Measurements from ENCODE around the gene FMN1.
"Not testable (repeated sequence)": the region's sequence is repeated elsewhere in the genome, so short reads cannot be mapped to it uniquely, and the experiment has no call there.

Gene FMN1

GRCh38 chr15:32959077-32959476 is 235.4 kb downstream of the FMN1 start:
- in situ Hi-C loops (cut with MboI; ENCODE audit: low pct_unique_long_range_greater_than_20kb, low sequenced_read_pairs), result no loop called here
- DNase-seq, result no peak

GRCh38 chr15:32957219-32957618 is 237.3 kb downstream of the FMN1 start:
- no peak for DNase-seq
- in situ Hi-C loops (cut with MboI; ENCODE audit: low pct_unique_long_range_greater_than_20kb, low sequenced_read_pairs), result no loop called here

- in situ Hi-C loops (cut with MboI; ENCODE audit: low pct_unique_long_range_greater_than_20kb, low sequenced_read_pairs), result no loop called here
- DNase-seq, result no peak
Measured at GRCh38 chr15:32956711-32957110, 237.8 kb downstream of the FMN1 start.

GRCh38 chr15:32956006-32956405 is 238.5 kb downstream of the FMN1 start:
- DNase-seq, result peak; percentile 24

GRCh38 chr15:32953533-32953910 is 241.0 kb downstream of the FMN1 start:
- no peak for DNase-seq
- in situ Hi-C loops (cut with MboI; ENCODE audit: low pct_unique_long_range_greater_than_20kb, low sequenced_read_pairs), result no loop called here

More at GRCh38 chr15:32956006-32956405, 238.5 kb downstream of the FMN1 start:
- in situ Hi-C loops (cut with MboI; ENCODE audit: low pct_unique_long_range_greater_than_20kb, low sequenced_read_pairs), result no loop called here

- no peak for DNase-seq
- in situ Hi-C loops (cut with MboI; ENCODE audit: low pct_unique_long_range_greater_than_20kb, low sequenced_read_pairs), result no loop called here
Measured at GRCh38 chr15:32952901-32953532, 241.5 kb downstream of the FMN1 start.

- in situ Hi-C loops (cut with MboI; ENCODE audit: low pct_unique_long_range_greater_than_20kb, low sequenced_read_pairs), result no loop called here
- no peak for DNase-seq
Measured at GRCh38 chr15:32951736-32952464, 242.6 kb downstream of the FMN1 start.

GRCh38 chr15:32950051-32950450 is 244.5 kb downstream of the FMN1 start:
- in situ Hi-C loops (cut with MboI; ENCODE audit: low pct_unique_long_range_greater_than_20kb, low sequenced_read_pairs), result not testable (repeated sequence)

GRCh38 chr15:32946210-32946609 is 248.3 kb downstream of the FMN1 start:
- in situ Hi-C loops (cut with MboI; ENCODE audit: low pct_unique_long_range_greater_than_20kb, low sequenced_read_pairs), result no loop called here
- DNase-seq, result no peak

More at GRCh38 chr15:32950051-32950450, 244.5 kb downstream of the FMN1 start:
- DNase-seq, result not testable (repeated sequence)

GRCh38 chr15:32944431-32944830 is 250.1 kb downstream of the FMN1 start:
- in situ Hi-C loops (cut with MboI; ENCODE audit: low pct_unique_long_range_greater_than_20kb, low sequenced_read_pairs), result no loop called here
- no peak for DNase-seq

- DNase-seq, result no peak
- in situ Hi-C loops (cut with MboI; ENCODE audit: low pct_unique_long_range_greater_than_20kb, low sequenced_read_pairs), result no loop called here
Measured at GRCh38 chr15:32943711-32944110, 250.8 kb downstream of the FMN1 start.

GRCh38 chr15:32942401-32942841 is 252.1 kb downstream of the FMN1 start:
- DNase-seq, result no peak
- in situ Hi-C loops (cut with MboI; ENCODE audit: low pct_unique_long_range_greater_than_20kb, low sequenced_read_pairs), result no loop called here

GRCh38 chr15:32941823-32942222 is 252.7 kb downstream of the FMN1 start:
- no peak for DNase-seq
- in situ Hi-C loops (cut with MboI; ENCODE audit: low pct_unique_long_range_greater_than_20kb, low sequenced_read_pairs), result no loop called here

GRCh38 chr15:32936976-32937375 is 257.5 kb downstream of the FMN1 start:
- no peak for DNase-seq
- in situ Hi-C loops (cut with MboI; ENCODE audit: low pct_unique_long_range_greater_than_20kb, low sequenced_read_pairs), result no loop called here

GRCh38 chr15:32936283-32936918 is 258.1 kb downstream of the FMN1 start:
- in situ Hi-C loops (cut with MboI; ENCODE audit: low pct_unique_long_range_greater_than_20kb, low sequenced_read_pairs), result no loop called here
- peak; percentile 11 for DNase-seq

- DNase-seq, result no peak
- in situ Hi-C loops (cut with MboI; ENCODE audit: low pct_unique_long_range_greater_than_20kb, low sequenced_read_pairs), result no loop called here
Measured at GRCh38 chr15:32935139-32935538, 259.4 kb downstream of the FMN1 start.

GRCh38 chr15:32933236-32933635 is 261.3 kb downstream of the FMN1 start:
- no peak for DNase-seq
- in situ Hi-C loops (cut with MboI; ENCODE audit: low pct_unique_long_range_greater_than_20kb, low sequenced_read_pairs), result no loop called here

- no peak for DNase-seq
- in situ Hi-C loops (cut with MboI; ENCODE audit: low pct_unique_long_range_greater_than_20kb, low sequenced_read_pairs), result no loop called here
Measured at GRCh38 chr15:32928876-32929275, 265.6 kb downstream of the FMN1 start.

- no peak for DNase-seq
- in situ Hi-C loops (cut with MboI; ENCODE audit: low pct_unique_long_range_greater_than_20kb, low sequenced_read_pairs), result no loop called here
Measured at GRCh38 chr15:32927124-32927523, 267.4 kb downstream of the FMN1 start.

- in situ Hi-C loops (cut with MboI; ENCODE audit: low pct_unique_long_range_greater_than_20kb, low sequenced_read_pairs), result no loop called here
- no peak for DNase-seq
Measured at GRCh38 chr15:32923176-32923575, 271.3 kb downstream of the FMN1 start.

Measured in KBM-7 (cell line).